GM23338 (cell line): ENCODE measurements around the gene RAPGEF3.

ENCODE experiments used
- CREB1 ChIP-seq: fragments of 250-450 bp; sonication (Bioruptor Pico); IDR thresholded peaks from 2 replicates; pipeline ENCODE4 v1.5.0; 2020; ENCODE audit warnings: low read depth, mild to moderate bottlenecking, moderate library complexity
- CTCF ChIP-seq, 2 experiments: fragments of 200-600 bp in 1 of 2; sonication (generic) in 1 of 2; conservative IDR thresholded peaks; 2 replicates each; pipeline versions ENCODE4 v1.5.1 to v1.6.1; 2016 to 2017; ENCODE audit warnings: antibody characterized with exemption in 2 of 2, low read depth in 2 of 2, mild to moderate bottlenecking in 2 of 2, moderate library complexity in 1 of 2
- EZH2 ChIP-seq: fragments of 200-600 bp; sonication (generic); IDR thresholded peaks from one replicate; pipeline ENCODE4 v1.8.0; 2017; ENCODE audit warnings: antibody characterized with exemption, mild to moderate bottlenecking, low read depth; ENCODE audit not compliant: unreplicated experiment
- EZH2phosphoT487 ChIP-seq: fragments of 200-600 bp; sonication (generic); IDR thresholded peaks from one replicate; pipeline ENCODE4 v1.8.1; 2018; ENCODE audit warnings: antibody characterized with exemption; ENCODE audit not compliant: unreplicated experiment
- POLR2AphosphoS5 ChIP-seq: IDR thresholded peaks from 2 replicates; pipeline ENCODE4 v1.6.1; 2016; ENCODE audit warnings: antibody characterized with exemption, low read depth
- REST ChIP-seq: IDR thresholded peaks from one replicate; pipeline ENCODE4 v1.6.1; 2018; ENCODE audit warnings: antibody characterized with exemption; ENCODE audit not compliant: unreplicated experiment
- STAT1 ChIP-seq: IDR thresholded peaks from one replicate; pipeline ENCODE4 v1.6.1; 2016; ENCODE audit warnings: antibody characterized with exemption; ENCODE audit not compliant: unreplicated experiment
- ZNF114 ChIP-seq: fragments of 250-450 bp; sonication (Bioruptor Pico); IDR thresholded peaks from 2 replicates; pipeline ENCODE4 v1.5.0; 2020; ENCODE audit warnings: mild to moderate bottlenecking, moderate library complexity
- ZNF331 ChIP-seq: fragments of 250-450 bp; sonication (Bioruptor Pico); IDR thresholded peaks from 2 replicates; pipeline ENCODE4 v1.5.0; 2020; ENCODE audit warnings: low read depth, mild to moderate bottlenecking, moderate library complexity

DNA sequence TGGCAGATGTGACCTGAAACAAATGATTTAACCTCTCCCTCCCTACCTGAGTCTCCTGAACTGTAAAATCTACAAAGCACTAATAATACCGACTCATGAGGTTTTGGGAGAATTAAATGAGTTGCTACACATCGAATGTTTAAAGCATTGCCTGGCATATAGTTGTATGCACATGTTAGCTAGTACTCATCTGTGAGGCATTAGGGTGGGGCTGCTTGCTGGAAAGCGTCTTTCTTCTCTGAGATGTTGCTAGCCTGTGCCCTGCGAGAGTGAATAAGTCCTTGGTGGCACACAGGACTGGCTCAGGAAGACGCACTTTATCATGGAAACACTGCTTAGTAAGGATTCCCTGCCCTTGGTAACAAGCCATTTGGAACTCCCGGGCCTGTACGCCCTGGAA, 6.1 kb downstream of the RAPGEF3 start:
- TF ChIP-seq EZH2 (no peak), CTCF (conservative IDR thresholded peaks at IDR 0.05; ENCODE audit: low read depth in 2 of 2) (no peak), POLR2AphosphoS5 (no peak), REST (no peak), STAT1 (no peak), CREB1 (no peak), EZH2phosphoT487 (no peak), ZNF114 (no peak), ZNF331 (CRISPR knock-in tag) (no peak)
